WTC11 (cell line): Measurements from ENCODE around the gene IDH3A. TPM values are rescaled to one million over a fixed set of nuclear protein-coding genes. Genes with fewer than 3 reads are reported as not detected.

Experiments used
- ATAC-seq: fragments of 200-7000 bp; cut with Tn5 transposase; 2 replicates; pipeline ENCODE4 v1.10.0; 2021; ENCODE audit warnings: mild to moderate bottlenecking, moderate library complexity
- CTCF ChIA-PET: fragments of 300-600 bp; sonication (Branson Sonifier 250); formaldehyde crosslinking; loops from one replicate; lab custom pipeline; 2021; ENCODE audit warnings: antibody characterized with exemption; lab: Charles Lee
- POLR2A ChIA-PET: fragments of 350-600 bp; sonication (Branson Sonifier 250); formaldehyde crosslinking; loops from one replicate; lab custom pipeline; 2021; ENCODE audit warnings: antibody characterized with exemption; lab: Charles Lee
- DNase-seq: peaks from one replicate; pipeline ENCODE4 v3.0.0; 2021; ENCODE audit warnings: low spot score
- H3K27ac Mint-ChIP-seq: 2 replicates; pipeline ENCODE4 v1.8.0; 2021; ENCODE audit warnings: mixed read lengths
- H3K27me3 Mint-ChIP-seq: 2 replicates; pipeline ENCODE4 v1.8.0; 2021; ENCODE audit warnings: low read depth, mild to moderate bottlenecking, moderate library complexity, mixed read lengths
- H3K36me3 Mint-ChIP-seq: 2 replicates; pipeline ENCODE4 v1.8.0; 2021; ENCODE audit warnings: mixed read lengths
- H3K4me1 Mint-ChIP-seq: 2 replicates; pipeline ENCODE4 v1.8.0; 2022; ENCODE audit warnings: mixed read lengths
- H3K4me3 Mint-ChIP-seq: 2 replicates; pipeline ENCODE4 v1.8.0; 2021; ENCODE audit warnings: mild to moderate bottlenecking, moderate library complexity, mixed read lengths
- H3K9me3 Mint-ChIP-seq: 2 replicates; pipeline ENCODE4 v1.8.0; 2021; ENCODE audit warnings: mixed read lengths
- ATF1 ChIP-seq: sonication (generic); formaldehyde crosslinking; IDR thresholded peaks from 2 replicates; pipeline ENCODE4 v1.8.1; 2023; ENCODE audit warnings: mild to moderate bottlenecking, moderate library complexity, missing genetic modification reagents
- EMX1 ChIP-seq: fragments of 250-450 bp; sonication (Bioruptor Pico); IDR thresholded peaks from 2 replicates; pipeline ENCODE4 v1.8.0; 2021; ENCODE audit warnings: mild to moderate bottlenecking
- FOXJ3 ChIP-seq: sonication (generic); formaldehyde crosslinking; IDR thresholded peaks from 2 replicates; pipeline ENCODE4 v1.9.0; 2021; ENCODE audit warnings: missing genetic modification reagents, mild to moderate bottlenecking, borderline replicate concordance
- MXD4 ChIP-seq: fragments of 250-450 bp; sonication (Bioruptor Pico); IDR thresholded peaks from 2 replicates; pipeline ENCODE4 v1.8.0; 2021; ENCODE audit warnings: mild to moderate bottlenecking, moderate library complexity, borderline replicate concordance
- TCF7 ChIP-seq: sonication (generic); formaldehyde crosslinking; IDR thresholded peaks from 2 replicates; pipeline ENCODE4 v1.8.0; 2022; ENCODE audit warnings: mild to moderate bottlenecking, low read depth, missing genetic modification reagents, moderate library complexity
- TP53 ChIP-seq: sonication (generic); formaldehyde crosslinking; IDR thresholded peaks from 2 replicates; pipeline ENCODE4 v1.8.1; 2023; ENCODE audit warnings: mild to moderate bottlenecking, missing genetic modification reagents
- total RNA-seq: library from RNA; stranded (reverse); gene quantifications from 3 replicates; pipeline ENCODE4 v1.2.3, GENCODE V29; 2021
- TF ChIP-seq, protein P1 (sequence below): fragments of 250-450 bp; sonication (Bioruptor Pico); IDR thresholded peaks from 2 replicates; pipeline ENCODE4 v1.9.0; 2021; ENCODE audit warnings: mild to moderate bottlenecking
- TF ChIP-seq, protein P2 (sequence below): sonication (generic); formaldehyde crosslinking; IDR thresholded peaks from 2 replicates; pipeline ENCODE4 v1.8.0; 2022; ENCODE audit warnings: mild to moderate bottlenecking, missing genetic modification reagents
- TF ChIP-seq, protein P3 (sequence below): sonication (generic); formaldehyde crosslinking; IDR thresholded peaks from 2 replicates; pipeline ENCODE4 v1.8.1; 2023; ENCODE audit warnings: mild to moderate bottlenecking, missing genetic modification reagents
- TF ChIP-seq, protein P4 (sequence below): sonication (generic); formaldehyde crosslinking; IDR thresholded peaks from 2 replicates; pipeline ENCODE4 v1.8.1; 2023; ENCODE audit warnings: mild to moderate bottlenecking, moderate library complexity, missing genetic modification reagents
- TF ChIP-seq, protein P5 (sequence below): fragments of 200-600 bp; IDR thresholded peaks from 2 replicates; pipeline ENCODE4 v1.8.0; 2022; ENCODE audit warnings: antibody characterized with exemption
- TF ChIP-seq, protein P6 (sequence below): sonication (generic); formaldehyde crosslinking; IDR thresholded peaks from 2 replicates; pipeline ENCODE4 v1.8.0; 2022; ENCODE audit warnings: mild to moderate bottlenecking, missing genetic modification reagents

IDH3A gene
- total RNA-seq, 1 experiment from 2014 or later: 56.6 TPM

DNA sequence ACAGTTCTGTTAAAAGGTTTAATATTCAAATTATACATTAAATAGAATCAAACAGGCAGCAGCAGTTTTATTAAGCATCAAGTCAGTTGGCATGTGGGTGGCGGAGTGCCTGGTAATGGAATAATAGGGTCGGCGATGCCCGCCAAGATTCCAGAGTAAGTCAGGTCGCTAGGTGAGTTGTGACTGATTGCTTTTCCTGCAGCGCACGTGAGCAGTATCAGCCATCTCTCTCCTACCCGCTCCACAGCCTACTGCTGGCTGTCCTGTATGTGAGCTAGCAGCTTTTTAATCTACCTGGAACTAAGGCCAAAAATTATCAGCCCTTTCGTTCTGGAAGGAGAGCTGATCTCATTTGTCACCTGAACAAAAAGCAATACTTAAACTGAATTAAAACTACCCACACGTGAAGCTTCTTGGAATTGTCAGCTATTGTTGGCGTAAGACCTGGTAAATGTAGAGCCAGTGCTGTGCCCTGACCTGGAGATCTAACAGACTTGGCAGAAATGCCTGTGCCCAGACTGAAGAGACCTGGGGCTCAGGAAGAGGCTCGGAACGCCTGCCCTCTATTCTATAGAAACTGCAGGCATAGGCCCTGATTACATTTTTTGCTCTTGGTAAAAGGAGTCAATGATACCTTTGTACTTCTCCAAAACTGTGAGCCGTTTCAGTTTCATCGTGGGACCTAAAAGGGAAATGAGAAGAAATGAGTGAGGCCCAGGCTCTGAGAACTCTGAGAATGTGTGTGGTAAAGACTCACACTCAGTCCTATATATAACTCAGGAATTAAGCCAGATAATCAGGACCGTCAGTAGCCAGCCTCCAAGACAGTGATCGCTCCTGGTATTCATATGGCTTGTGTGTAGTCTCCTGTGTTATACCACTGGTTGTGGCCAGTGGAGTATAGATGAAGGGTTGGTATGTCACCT is 21.9 kb downstream of the IDH3A start (continued):
- TF ChIP-seq, protein P1, sequence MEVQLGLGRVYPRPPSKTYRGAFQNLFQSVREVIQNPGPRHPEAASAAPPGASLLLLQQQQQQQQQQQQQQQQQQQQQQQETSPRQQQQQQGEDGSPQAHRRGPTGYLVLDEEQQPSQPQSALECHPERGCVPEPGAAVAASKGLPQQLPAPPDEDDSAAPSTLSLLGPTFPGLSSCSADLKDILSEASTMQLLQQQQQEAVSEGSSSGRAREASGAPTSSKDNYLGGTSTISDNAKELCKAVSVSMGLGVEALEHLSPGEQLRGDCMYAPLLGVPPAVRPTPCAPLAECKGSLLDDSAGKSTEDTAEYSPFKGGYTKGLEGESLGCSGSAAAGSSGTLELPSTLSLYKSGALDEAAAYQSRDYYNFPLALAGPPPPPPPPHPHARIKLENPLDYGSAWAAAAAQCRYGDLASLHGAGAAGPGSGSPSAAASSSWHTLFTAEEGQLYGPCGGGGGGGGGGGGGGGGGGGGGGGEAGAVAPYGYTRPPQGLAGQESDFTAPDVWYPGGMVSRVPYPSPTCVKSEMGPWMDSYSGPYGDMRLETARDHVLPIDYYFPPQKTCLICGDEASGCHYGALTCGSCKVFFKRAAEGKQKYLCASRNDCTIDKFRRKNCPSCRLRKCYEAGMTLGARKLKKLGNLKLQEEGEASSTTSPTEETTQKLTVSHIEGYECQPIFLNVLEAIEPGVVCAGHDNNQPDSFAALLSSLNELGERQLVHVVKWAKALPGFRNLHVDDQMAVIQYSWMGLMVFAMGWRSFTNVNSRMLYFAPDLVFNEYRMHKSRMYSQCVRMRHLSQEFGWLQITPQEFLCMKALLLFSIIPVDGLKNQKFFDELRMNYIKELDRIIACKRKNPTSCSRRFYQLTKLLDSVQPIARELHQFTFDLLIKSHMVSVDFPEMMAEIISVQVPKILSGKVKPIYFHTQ (CRISPR knock-in tag): no peak
- TF ChIP-seq EMX1: no peak
- TF ChIP-seq, all 79 proteins: peak for 0

DNA sequence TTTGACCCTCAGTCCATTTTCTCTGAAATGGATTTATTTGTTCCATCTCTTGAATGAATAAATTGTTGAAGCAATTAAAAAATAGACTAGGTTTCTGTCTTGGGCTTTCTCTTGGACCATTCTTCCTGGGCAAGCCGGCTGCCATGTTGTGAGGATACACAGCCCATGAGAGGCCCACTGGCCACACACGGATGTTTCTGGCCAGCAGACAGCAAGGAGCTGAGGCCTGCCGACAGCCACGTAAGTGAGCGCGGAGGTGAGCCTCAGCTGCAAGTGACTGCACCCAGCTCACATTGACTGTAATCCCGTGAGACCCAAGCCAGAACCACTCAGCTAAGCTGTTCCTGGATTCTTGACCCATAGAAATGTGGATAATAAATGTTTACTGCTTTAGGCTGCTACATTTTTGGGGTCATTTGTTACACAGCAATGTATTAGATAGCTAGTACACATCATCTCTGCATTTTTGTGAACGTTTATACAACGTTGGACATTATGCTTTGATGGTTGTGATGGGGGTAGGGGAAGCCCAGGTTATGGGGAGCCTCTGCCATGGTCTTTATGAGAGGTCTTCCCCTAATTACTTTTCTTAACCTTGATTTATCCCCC is 22.8 kb downstream of the IDH3A start:
- Mint-ChIP-seq H3K9me3 (no peaks in the 10 kb centered on the region), H3K27me3 (no peaks in the 10 kb centered on the region), H3K4me1 (no peaks in the 10 kb centered on the region), H3K36me3 (peaks cover 35% of the 10 kb centered on the region), H3K4me3 (no peak overlapping the region), H3K27ac (no peak overlapping the region)
- DNase-seq (no peak), ATAC-seq (no peak)
- POLR2A ChIA-PET: no interaction called here
- CTCF ChIA-PET: interaction anchor here (0.5 to 2.7 kb wide), 3 partner anchors 24 to 239 kb away, joined by 3 to 11 read pairs (median 5); no protein-coding TSS in a partner anchor
- TF ChIP-seq, protein P2, sequence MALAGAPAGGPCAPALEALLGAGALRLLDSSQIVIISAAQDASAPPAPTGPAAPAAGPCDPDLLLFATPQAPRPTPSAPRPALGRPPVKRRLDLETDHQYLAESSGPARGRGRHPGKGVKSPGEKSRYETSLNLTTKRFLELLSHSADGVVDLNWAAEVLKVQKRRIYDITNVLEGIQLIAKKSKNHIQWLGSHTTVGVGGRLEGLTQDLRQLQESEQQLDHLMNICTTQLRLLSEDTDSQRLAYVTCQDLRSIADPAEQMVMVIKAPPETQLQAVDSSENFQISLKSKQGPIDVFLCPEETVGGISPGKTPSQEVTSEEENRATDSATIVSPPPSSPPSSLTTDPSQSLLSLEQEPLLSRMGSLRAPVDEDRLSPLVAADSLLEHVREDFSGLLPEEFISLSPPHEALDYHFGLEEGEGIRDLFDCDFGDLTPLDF (CRISPR knock-in tag): no peak
- TF ChIP-seq TP53 (CRISPR knock-in tag) (no peak), ATF1 (CRISPR knock-in tag) (no peak), FOXJ3 (CRISPR knock-in tag) (no peak), TCF7 (CRISPR knock-in tag) (no peak), MXD4 (CRISPR knock-in tag) (no peak)
- TF ChIP-seq, protein P3, sequence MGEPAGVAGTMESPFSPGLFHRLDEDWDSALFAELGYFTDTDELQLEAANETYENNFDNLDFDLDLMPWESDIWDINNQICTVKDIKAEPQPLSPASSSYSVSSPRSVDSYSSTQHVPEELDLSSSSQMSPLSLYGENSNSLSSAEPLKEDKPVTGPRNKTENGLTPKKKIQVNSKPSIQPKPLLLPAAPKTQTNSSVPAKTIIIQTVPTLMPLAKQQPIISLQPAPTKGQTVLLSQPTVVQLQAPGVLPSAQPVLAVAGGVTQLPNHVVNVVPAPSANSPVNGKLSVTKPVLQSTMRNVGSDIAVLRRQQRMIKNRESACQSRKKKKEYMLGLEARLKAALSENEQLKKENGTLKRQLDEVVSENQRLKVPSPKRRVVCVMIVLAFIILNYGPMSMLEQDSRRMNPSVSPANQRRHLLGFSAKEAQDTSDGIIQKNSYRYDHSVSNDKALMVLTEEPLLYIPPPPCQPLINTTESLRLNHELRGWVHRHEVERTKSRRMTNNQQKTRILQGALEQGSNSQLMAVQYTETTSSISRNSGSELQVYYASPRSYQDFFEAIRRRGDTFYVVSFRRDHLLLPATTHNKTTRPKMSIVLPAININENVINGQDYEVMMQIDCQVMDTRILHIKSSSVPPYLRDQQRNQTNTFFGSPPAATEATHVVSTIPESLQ (CRISPR knock-in tag): no peak
- TF ChIP-seq, protein P4, sequence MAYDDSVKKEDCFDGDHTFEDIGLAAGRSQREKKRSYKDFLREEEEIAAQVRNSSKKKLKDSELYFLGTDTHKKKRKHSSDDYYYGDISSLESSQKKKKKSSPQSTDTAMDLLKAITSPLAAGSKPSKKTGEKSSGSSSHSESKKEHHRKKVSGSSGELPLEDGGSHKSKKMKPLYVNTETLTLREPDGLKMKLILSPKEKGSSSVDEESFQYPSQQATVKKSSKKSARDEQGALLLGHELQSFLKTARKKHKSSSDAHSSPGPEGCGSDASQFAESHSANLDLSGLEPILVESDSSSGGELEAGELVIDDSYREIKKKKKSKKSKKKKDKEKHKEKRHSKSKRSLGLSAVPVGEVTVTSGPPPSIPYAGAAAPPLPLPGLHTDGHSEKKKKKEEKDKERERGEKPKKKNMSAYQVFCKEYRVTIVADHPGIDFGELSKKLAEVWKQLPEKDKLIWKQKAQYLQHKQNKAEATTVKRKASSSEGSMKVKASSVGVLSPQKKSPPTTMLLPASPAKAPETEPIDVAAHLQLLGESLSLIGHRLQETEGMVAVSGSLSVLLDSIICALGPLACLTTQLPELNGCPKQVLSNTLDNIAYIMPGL (CRISPR knock-in tag): no peak
- TF ChIP-seq, protein P5, sequence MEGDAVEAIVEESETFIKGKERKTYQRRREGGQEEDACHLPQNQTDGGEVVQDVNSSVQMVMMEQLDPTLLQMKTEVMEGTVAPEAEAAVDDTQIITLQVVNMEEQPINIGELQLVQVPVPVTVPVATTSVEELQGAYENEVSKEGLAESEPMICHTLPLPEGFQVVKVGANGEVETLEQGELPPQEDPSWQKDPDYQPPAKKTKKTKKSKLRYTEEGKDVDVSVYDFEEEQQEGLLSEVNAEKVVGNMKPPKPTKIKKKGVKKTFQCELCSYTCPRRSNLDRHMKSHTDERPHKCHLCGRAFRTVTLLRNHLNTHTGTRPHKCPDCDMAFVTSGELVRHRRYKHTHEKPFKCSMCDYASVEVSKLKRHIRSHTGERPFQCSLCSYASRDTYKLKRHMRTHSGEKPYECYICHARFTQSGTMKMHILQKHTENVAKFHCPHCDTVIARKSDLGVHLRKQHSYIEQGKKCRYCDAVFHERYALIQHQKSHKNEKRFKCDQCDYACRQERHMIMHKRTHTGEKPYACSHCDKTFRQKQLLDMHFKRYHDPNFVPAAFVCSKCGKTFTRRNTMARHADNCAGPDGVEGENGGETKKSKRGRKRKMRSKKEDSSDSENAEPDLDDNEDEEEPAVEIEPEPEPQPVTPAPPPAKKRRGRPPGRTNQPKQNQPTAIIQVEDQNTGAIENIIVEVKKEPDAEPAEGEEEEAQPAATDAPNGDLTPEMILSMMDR: no peak
- TF ChIP-seq, protein P6, sequence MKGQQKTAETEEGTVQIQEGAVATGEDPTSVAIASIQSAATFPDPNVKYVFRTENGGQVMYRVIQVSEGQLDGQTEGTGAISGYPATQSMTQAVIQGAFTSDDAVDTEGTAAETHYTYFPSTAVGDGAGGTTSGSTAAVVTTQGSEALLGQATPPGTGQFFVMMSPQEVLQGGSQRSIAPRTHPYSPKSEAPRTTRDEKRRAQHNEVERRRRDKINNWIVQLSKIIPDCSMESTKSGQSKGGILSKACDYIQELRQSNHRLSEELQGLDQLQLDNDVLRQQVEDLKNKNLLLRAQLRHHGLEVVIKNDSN (CRISPR knock-in tag): no peak
